NCI-H1105 treated with DMSO at 0.1 percent for 48 hours (cell line): ENCODE results near the gene REEP6.
A peak's percentile ranks its signal among the peaks of the same experiment; 100 is the strongest.
"Not testable (repeated sequence)": the region's sequence is repeated elsewhere in the genome, so short reads cannot be mapped to it uniquely, and the experiment has no call there.

ENCODE experiments used
- DNase-seq: peaks from one replicate; lab custom pipeline; 2025; lab: John Stamatoyannopoulos, UW

Gene REEP6

DNA sequence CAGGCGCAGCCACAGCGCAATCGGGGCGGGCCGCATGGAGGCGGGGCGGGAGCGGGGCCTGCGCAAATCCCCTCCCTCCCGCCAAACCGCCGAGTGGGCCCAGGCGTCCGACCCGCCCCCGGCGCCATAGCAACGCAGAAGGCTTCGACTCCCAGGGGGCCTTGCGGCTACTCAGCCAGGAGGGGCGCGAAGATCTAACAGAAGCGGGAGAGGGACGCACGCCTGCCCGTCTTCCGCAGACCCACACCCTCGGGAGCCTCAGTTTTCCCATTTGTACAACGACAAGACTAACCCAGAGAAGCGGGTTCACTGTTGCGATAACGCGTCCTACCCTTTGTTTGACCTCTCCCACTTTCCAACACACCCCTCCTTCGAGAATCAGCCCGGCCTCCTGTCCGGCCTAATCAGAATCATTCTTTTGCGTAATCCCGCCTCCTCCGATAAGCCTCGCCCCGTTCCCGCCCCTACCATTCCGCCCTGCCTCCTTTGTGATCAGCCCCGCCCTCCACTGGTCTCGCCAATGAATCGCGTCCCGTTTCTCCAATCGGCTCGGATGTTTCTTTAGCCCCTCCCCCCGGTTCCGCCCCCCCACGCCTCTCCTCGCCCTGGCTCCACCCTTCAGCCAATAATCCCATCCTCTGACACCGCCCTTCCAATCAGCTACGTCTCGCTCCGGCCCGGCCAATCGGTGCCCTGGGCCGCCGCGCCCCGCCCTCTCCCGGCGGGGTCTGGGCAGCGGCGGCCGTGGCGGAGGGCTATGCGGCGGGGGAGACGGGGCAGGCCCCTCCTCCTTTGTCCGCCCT, 469 bp upstream of the REEP6 start, which contains the start of gene PCSK4:
Gene PCSK4 (minus strand): TSS at position 40 of the 803 bp plus-strand sequence. CDS start 4 bp downstream, at position 36.
- peak; percentile 99 for DNase-seq

DNA sequence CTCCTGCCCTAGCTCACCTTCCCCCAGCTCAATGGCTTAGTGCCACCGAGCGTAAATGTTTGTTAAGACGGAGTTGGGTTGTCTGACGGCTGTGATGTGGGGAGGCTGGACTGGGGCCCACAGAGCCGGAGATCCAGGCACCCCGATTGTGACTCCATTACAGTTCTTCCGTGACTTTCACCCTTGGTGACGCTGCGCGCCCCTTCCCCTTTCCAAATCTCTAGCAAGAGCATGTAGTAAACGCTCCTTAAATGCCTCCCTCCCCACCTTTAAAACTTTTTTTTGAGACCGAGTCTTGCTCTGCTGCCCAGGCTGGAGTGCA, 829 bp downstream of the REEP6 start:
- no peak for DNase-seq

DNA sequence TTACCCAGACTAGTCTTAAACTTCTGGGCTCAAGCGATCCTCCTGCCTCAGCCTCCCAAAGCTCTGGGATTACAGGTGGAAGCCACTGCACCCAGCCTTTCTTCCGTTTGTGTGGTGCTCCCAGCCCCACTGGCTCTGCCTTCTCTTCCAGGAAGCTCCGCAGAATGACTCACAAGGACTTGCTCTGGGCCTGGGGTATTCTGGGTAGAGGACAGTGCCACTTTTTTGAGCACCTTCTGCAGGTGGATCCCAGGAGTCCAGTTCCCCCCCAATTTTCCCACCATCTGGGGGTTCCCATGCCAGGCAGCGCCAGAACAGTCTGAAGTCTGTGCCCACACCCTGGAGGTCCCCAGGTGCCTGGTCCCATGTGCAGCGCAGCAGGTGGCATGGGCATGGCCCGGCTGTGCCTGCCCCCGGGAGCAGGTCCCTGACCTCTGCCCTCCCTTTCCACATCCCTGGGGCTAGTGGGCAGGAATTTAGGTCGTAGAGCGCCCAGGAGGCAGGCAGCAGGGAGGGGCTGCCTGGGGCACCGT, 1.6 kb downstream of the REEP6 start:
- no peak for DNase-seq

DNA sequence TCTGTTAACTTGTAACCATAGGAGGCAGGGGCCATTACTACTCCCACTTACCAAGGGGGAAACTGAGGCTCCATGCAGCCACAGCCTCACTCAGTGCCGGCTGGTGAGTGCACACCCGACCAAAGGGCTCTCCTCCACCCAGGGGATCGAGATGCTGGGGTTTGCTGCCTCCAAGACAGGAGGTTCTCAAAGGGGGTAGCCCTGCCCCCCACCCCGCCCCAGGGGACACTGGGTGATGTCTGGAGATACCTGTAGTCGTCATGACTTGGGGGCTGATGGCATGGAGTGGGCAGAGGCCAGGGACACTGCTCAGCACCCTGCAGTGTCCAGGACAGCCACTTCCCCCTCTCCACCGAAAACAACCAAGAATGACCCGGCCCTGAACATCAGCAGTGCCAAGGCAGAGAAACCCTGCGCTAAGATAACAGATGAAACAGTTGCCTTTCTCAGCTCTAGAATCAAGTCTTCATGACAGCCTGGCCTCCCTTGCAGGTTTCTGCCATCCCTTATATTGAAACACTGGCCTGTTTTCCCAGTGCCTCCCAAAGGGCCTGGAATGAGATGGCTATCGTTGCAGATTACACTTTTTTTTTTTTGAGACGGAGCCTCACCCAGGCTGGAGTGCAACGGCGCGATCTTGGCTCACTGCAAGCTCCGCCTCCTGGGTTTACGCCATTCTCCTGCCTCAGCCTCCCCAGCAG, 3.3 kb downstream of the REEP6 start:
- no peak for DNase-seq

DNA sequence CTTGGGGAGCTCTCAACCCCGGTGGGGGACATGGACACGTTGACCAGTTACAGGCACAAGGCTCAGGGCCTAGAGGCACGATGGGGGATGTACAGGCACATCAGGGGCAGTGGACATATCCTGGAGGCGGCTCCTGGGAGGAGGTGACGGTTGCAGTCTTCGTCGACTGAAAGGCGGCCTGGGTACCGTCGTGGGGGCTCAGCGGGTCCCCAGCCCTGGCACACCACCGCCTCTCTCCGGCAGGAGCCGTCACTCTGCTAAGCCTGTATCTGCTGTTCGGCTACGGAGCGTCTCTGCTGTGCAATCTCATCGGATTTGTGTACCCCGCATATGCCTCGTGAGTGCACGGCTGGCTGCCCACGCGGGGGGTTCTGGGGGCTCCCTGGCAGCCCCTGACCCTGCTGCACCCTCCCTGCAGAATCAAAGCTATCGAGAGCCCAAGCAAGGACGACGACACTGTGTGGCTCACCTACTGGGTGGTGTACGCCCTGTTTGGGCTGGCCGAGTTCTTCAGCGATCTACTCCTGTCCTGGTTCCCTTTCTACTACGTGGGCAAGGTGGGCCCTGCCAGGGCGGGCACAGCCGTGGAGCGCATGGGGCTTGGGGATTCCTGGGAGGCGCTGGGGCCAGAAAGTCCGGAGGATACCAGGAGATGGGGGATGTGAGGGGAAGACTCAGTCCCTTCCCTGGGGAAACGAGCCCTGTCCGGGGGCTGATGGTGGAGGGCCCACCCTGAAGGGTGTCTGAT, 4.2 kb downstream of the REEP6 start:
- DNase-seq, result no peak

DNA sequence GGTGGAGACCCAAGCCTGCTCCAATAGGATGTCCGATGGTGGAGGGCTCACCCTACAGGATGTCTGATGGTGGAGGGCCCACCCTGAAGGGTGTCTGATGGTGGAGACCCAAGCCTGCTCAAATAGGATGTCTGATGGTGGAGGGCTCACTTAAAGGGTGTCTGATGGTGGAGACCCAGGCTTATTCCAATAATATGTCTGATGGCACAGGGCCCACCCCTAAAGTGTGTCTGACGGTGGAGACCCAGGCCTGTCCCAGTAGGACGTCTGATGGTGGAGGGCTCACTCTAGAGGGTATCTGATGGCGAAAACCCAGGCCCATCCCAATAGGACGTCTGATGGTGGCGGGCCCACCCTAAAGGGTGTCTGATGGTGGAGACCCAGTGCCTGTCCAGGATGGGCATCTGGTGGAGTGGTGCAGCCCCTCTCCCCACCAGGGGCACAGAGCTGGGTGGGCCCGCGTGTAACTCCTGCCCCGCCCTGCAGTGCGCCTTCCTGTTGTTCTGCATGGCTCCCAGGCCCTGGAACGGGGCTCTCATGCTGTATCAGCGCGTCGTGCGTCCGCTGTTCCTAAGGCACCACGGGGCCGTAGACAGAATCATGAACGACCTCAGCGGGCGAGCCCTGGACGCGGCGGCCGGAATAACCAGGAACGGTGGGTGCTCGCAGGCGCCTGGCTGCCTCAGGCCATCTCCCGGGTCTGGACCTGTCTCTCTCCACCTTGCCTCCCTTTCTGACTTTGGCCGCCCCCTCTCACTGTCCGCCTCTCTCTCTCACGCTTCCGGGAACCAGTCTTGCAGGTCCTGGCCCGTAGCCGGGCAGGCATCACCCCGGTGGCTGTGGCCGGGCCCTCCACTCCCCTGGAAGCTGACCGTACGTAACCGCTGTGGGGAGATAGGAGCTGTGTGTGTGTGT, 5.1 kb downstream of the REEP6 start:
- no peak for DNase-seq

DNA sequence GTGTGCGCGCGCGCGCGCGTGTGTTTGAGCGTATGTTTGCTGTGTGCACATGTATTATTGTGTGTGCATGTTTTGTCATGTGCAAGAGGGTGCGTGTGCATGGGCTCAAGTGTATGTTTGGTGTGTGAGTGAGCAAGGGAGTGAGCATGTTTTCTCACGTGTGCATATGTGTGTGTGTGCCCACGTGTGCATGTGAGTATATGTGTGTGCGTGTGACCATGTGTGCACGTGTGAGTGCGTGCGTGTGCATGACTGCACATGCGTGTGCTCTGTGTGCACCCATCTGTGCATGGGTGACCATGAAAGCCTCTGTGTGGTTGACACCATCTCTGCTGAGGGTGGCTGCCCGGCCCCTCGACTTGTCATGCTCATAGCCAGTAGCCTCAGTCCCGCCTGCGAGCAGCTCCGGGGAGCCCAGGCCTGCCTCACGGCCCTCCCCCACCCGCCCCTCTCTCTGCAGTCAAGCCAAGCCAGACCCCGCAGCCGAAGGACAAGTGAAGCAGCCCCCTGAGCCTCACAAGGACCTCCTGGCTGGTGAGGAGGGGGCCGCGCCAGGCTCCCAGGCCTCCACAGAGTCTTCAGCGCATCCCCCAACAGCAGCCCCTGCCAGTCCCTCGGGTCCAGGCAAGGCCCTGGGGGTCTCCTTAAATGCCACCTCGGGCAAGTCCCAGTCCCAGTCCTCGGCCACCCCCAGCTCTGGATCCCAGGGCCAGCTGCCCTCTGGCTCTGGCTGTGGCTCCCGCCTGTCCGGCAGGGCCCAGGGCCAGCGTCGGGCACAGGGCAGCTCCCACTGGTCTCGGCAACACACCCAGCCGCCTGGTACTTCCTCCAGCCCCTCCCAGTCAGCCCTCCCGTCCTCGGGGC, 6.0 kb downstream of the REEP6 start:
- no peak for DNase-seq

DNA sequence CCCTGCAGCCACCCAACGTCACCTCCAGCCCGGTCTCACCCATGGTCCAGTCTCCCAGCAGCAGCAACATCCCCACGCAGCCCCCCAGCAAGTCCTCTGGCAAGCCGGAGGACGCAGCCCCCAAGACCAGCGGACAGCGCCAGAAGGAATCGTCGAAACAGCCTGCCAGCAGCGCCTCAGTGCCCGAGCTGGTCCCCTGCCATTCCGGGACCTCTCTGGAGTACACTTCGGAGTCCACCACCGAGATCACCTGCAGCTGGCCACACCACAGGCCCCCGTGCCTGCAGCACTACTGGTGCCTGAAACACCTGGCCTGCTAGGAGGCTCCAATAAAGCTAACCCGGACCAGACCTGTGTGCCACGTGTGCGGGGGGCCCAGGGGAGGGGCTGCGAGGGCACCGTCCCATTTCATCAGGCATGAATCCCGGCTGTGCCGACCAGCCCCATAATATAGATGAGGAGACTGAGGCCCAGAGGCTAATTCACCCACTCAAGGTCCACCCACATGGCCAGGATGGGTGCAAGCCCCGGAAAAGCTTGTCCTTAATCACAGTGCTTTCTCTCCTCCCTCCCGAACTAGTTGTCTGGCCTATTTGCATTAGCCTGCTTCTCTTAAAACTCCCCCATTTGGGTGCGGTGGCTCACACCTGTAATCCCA, 6.7 kb downstream of the REEP6 start:
- no peak for DNase-seq

DNA sequence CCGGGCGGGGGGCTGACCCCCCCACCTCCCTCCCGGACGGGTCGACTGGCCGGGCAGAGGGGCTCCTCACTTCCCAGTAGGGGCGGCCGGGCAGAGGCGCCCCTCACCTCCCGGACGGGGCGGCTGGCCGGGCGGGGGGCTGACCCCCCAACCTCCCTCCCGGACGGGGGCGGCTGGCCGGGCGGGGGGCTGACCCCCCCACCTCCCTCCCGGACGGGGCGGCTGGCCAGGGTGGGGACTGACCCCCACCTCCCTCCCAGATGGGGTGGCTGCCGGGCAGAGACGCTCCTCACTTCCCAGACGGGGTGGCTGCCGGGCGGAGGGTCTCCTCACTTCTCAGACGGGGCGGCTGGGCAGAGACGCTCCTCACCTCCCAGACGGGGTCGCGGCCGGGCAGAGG, 8.2 kb downstream of the REEP6 start:
- not testable (repeated sequence) for DNase-seq

DNA sequence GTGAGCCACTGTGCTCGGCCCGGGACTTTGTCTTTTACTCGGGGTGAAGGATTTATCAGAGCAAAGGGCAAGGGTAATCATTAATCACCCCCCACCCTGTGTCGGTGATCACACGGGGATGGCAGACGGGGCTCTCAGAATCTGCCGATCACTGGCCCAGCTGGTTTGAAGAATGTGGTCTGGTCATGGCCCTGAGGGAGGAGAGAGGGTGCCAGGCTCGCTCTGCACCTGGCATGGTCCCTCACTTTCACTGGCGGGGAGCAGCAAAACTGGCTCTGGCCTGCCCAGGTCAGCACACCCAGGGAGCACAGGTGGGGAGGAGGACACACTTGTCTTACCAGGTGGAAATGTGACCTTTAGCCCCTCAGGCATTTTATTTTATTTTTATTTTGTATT, 10.2 kb downstream of the REEP6 start:
- DNase-seq, result no peak

DNA sequence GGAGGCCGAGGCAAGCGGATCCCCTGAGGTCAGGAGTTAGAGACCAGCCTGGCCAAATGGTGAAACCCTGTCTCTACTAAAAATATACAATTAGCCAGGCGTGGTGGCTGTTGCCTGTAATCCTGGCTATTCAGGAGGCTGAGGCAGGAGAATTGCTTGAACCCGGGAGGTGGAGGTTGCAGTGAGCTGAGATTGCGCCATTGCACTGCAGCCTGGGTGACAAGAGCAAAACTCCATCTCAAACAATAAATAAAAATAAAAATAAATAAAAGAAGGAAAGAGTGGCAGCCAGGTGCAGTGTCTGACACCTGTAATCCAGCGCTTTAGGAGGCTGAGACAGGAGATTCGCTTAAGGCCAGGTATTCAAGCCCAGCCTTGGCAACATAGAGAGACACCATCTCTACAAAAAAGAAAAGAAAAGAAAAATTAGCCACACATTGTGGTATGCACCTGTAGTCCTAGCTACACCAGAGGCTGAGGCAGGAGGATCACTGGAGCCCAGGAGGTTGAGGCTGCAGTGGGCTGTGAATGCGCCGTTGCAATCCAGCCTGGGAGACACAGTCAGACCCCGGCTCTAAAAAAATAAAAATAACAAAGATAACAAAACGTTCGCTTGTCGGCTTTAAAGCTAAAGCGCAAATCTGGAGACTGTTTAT, 11.6 kb downstream of the REEP6 start:
- DNase-seq, result no peak

DNA sequence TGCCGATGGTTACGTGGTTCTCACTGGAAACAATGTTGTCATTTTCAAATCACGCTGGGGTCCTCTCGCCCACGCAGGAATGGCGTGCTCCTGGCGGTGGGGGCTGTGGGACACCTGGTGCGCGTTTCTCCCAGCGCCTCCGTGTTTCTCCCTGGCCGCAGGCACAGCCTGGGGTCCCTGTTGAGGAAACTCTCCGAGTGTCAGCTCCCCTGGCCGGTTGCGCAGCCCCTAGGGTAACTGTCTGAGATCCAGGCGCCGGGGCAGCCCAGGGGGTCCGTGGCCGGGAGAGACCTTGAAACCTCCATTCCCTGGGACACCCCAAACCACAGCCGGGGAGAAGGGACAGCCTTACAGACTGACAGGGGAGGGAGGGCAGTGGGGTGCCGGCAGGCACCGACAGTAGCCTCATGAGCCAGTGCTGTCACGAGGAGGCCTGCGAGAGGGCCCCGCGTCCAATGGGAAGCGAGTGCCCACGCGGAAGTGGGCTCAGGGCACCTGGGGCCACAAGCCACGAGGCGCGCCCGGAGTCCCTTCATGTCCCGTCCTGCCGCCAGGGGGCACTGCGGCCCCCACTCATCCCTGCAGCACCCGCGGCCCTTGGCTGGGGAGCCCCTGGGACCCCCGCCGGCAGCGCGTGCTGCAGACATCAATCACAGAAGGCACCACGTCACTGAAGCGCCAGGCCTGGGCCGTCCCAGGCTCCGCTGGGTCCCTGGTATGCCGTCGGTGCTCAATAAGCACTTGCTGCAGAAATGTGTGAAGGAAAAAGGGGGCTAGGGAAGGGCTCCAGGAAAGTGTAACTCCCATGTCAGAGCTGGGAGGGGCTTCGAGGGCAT, 12.3 kb downstream of the REEP6 start:
- DNase-seq, result no peak

DNA sequence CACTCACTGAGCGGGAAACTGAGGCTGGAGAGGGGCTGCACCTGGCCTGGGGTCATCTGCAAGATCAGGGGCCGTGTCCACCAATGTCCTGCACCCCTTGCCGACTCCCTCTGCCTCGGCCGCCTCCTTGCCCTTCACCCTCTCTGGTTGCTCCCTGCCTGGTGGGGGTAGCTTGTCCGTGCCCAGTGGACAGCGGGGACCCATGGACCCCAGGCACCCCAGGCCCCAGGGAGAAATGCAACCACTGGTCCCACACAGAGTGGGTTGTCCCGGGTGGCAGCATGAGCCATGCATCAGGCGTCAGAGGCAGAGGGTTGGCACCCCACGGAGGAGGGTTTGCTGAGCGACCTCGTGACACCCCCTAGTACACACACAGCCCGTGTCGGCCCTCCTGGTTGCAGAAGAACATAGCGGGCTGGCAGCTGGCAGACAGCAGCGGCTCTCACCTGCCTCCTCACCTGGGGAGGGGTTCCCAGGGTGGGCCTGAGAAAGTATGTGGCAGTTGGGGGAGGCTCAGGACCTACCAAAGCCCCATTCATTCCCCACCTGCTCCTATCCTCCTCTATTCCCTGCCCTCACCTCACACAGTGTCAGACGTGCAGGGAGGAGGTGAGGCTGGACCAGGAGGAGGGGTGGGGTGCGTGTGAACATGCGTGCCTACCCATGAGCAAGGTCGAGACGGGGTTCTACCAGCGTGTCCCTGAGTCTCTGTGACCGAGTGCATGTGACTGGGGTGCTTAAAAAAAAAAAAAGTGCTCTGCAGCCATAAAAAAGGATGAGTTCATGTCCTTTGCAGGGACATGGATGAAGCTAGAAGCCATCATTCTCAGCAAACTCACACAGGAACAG, 13.2 kb downstream of the REEP6 start:
- DNase-seq, result no peak

DNA sequence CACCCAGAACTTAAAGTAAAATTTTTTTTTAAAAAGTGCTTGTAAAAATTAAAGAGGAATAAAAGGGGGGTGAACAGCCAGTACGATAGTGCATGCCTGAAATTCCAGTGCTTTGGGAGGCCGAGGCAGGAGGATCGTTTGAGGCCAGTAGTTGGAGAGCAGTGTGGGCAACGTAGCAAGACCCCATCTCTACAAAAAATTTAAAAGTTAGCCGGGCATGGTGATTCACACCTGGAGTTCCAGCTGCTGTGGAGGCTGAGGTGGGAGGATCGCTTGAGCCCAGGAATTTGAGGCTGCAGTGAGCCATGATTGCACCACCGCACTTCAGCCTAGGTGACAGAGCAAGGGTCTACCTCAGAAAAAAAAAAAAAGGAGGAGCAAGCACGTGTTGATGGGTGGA, 14.0 kb downstream of the REEP6 start:
- DNase-seq, result no peak

DNA sequence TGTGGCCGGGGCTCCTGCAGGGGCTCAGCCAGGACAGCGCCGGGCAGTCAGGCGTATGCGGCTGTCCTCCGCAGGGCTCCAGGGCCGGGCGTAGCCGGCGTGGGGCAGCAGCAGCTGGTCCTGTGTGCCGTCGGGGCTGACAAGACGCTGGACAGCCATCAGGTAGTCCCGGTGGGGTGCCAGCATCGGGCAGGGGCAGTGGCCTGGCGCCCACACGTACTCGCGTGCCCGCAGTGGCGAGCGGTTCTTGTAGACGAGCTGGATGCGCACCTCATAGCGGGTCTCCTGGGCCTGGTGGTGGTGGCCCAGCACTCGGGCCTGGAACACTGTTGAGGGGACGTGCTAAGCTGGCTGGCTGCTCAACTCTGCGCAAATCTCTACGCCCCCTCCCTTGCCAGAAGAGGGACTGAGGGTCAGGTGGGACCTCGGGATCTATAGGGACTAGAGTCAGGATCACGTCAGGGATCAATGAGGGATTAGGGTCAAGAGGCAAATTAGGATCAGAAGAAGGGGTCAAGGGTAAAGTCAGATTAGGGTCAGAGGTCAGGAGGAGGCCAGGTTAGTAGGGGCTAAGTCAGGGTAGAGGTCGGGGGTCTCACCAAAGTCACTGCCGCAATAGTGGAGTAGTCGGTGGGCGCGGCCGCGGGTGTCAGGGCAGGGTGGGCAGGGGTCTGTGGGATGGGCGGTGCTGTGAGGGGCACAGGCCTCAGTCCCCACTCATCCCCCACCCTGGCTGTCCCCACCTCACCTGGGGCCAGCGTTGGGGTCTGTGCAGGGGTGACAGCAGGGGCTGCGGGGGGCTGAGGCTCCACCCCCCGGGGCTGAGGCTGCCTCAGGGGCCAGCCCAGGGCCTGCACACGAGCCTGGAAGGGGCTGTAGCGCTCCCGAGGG, 15.3 kb downstream of the REEP6 start:
- DNase-seq, result no peak

DNA sequence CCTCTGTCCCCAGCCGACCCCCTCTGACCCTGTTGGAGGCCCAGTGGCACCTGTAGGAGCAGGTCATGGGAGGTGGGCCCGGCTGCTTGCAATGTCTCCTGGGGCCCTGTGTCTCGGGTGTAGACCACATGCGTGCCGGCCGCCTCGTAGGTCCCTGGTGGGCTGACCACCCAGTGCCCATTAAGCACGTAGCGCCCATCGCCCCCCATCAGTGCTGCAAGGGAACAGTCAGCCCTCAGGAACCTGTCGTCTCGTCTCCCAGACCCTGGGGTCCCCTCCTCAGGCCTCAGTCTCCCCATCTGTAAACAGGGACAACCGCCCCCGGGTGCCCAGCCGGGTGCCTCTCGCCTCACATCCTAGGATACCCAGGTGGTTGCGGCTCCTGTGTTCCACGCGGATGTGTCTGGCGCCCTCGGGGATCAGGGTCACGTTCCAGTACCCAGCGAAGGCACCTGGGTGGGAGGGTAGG, 16.2 kb downstream of the REEP6 start:
- no peak for DNase-seq
